GM19438 (cell line): ENCODE results near the gene WDR90.
A peak's percentile ranks its signal among the peaks of the same experiment; 100 is the strongest.

ENCODE experiments used
- ATAC-seq: cut with Tn5 transposase; IDR thresholded peaks from one replicate; pipeline ENCODE4 v1.9.1; 2021; ENCODE audit warnings: low read depth; ENCODE audit not compliant: unreplicated experiment

WDR90 gene

GRCh38 chr16:674214-674881 is 25.2 kb downstream of the WDR90 start:
- no peak for ATAC-seq

- ATAC-seq, result no peak
Observed at GRCh38 chr16:674968-675883, 26.1 kb downstream of the WDR90 start, which contains the start of gene RHBDL1. Gene RHBDL1 (plus strand): TSS chr16:675671. CDS start chr16:675791, 120 bp downstream.

- no peak for ATAC-seq
Observed at GRCh38 chr16:675884-676564, 26.9 kb downstream of the WDR90 start.

GRCh38 chr16:676565-676902 is 27.4 kb downstream of the WDR90 start:
- no peak for ATAC-seq

DNA sequence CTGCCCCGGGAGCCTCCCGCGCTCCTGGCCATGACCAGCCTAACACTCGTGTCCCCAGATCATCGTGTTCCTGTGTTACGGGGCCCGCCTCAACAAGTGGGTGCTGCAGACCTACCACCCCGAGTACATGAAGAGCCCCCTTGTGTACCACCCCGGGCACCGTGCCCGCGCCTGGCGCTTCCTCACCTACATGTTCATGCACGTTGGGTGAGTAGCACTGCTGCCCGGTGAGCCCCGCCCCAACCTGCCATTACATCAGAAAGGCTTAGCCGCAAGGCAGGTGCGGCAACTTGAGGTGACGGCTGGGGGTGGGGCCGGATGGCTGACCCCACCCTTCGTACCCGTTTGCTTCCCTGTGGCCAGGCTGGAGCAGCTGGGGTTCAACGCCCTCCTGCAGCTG is 27.7 kb downstream of the WDR90 start:
- no peak for ATAC-seq

DNA sequence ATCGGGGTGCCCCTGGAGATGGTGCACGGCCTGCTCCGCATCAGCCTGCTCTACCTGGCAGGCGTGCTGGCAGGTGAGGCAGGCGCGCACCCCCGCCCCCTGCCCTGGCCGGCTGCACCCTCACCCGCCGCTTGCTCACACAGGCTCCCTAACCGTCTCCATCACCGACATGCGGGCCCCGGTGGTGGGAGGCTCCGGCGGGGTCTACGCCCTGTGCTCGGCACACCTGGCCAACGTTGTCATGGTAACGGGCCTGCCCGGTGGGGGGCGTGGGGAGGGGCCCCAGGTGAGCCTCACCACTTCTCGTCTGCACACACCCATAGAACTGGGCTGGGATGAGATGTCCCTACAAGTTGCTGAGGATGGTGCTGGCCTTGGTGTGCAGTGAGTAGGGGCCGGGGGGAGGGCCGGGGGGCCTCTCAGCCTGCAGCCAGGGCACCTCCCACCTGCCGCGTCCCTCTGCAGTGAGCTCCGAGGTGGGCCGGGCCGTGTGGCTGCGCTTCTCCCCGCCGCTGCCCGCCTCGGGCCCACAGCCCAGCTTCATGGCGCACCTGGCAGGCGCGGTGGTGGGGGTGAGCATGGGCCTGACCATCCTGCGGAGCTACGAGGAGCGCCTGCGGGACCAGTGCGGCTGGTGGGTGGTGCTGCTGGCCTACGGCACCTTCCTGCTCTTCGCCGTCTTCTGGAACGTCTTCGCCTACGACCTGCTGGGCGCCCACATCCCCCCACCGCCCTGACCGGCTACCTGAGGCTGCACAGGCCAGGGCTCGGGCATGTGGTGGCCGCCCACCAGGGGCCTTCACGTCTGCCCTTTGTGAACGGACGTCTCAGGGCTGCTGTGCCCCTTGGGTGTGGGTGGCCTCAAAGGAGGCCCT is 28.4 kb downstream of the WDR90 start:
- no peak for ATAC-seq

DNA sequence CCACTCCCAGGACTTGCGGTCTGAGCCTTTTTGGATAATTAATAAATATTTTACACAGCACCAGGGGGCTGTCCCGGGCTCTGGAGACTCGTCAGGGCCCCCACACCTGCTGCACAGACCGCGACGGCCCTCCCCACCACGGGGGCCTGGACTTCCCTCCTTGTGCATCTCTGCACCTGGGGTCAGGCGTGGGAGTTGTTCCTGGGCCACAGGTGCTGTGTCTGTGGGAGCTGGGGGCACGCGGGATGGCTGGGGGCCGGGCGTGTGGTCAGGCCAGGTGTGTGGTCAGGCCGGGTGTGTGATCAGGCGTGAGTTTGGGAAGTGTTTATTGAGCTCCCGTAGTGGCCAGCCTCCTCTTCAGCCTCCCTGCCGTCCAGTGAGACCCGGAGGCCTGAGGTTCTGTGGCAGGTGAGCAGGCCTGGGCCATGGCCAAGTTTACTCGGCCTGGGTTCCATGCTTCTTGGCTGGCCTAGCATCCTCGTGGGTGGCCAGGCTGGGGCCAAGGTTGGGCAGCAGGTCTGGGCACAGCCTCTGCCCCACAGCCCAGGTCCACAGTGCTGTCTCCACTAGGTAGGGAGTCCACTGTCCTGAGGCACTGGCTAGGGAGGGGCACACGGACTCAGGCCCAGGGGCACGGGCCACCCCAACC is 29.2 kb downstream of the WDR90 start:
- ATAC-seq, result no peak

DNA sequence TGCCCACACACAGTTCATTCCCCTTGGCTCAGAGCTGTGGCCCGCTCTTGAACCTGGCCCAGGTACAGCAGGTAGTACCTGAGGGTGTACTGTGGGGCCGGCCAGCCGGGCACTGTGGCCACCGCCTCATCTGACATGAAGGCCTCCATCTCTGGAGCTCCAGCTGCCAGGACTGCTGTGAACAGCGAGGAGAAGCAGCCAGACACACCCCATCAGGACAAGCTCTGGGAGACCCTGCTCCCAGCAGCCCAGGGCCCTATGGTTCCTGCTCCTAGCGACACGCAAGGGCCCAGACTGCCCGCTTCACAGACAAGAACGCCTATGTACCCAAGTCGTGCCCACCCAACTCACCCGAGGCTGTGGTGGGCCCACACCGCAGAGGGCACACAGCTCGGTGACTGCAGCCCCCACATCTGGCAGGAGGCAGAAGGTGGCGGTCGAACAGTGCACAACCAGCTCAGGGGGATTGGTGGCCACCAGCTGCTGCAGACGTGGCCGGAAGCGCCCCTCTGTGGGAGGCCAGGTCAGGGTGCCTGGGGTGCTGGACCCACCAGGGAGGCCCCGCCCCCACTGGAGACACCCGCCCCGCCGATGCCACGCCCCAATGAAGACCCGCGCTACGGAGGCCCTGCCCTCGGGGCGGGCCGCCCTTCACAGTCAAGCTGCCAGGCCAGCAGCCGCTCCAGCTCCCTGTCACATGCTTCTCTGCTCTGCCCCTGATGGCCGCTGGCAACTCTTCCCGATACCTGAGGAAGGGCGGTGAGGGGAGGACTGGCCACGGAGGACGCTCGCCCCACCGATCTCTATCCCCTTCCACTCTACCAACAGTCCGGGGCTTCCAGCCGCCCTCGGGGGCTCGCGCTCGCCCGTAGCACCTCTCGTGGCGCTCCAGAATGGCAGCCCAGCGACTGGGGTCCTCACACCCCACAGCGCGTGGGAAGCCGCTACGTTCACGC is 30.0 kb downstream of the WDR90 start:
- no peak for ATAC-seq

GRCh38 chr16:679814-680624 is 30.9 kb downstream of the WDR90 start, which contains the start of gene STUB1:
Gene STUB1 (plus strand): TSS chr16:680410. CDS start chr16:680526, 116 bp downstream.
- ATAC-seq, result peak; percentile 37

GRCh38 chr16:680625-680945 is 31.4 kb downstream of the WDR90 start:
- no peak for ATAC-seq

DNA sequence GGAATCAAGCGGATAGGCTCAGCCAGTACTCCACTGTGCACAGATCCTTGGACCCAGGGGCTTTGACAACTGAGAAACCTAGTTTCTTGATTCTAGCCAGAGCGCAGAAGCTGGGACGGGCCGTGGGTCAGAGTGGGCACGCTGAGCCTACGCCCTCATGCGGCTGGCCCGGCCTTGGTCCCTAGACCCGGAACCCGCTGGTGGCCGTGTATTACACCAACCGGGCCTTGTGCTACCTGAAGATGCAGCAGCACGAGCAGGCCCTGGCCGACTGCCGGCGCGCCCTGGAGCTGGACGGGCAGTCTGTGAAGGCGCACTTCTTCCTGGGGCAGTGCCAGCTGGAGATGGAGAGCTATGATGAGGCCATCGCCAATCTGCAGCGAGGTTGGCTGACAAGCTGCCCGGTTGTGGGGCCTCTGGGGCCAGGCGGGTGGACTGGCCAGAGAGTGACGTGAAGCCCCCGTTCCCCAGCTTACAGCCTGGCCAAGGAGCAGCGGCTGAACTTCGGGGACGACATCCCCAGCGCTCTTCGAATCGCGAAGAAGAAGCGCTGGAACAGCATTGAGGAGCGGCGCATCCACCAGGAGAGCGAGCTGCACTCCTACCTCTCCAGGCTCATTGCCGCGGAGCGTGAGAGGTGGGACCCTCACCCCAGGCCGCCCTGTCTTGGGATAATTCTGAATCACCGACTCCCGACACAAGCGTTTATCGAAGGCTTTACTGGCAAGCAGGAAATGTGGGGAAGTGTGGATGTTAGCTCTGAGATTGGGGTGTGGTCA is 32.0 kb downstream of the WDR90 start:
- ATAC-seq, result no peak

GRCh38 chr16:681746-682427 is 32.7 kb downstream of the WDR90 start:
- no peak for ATAC-seq

- no peak for ATAC-seq
Observed at GRCh38 chr16:682493-683395, 33.6 kb downstream of the WDR90 start.

DNA sequence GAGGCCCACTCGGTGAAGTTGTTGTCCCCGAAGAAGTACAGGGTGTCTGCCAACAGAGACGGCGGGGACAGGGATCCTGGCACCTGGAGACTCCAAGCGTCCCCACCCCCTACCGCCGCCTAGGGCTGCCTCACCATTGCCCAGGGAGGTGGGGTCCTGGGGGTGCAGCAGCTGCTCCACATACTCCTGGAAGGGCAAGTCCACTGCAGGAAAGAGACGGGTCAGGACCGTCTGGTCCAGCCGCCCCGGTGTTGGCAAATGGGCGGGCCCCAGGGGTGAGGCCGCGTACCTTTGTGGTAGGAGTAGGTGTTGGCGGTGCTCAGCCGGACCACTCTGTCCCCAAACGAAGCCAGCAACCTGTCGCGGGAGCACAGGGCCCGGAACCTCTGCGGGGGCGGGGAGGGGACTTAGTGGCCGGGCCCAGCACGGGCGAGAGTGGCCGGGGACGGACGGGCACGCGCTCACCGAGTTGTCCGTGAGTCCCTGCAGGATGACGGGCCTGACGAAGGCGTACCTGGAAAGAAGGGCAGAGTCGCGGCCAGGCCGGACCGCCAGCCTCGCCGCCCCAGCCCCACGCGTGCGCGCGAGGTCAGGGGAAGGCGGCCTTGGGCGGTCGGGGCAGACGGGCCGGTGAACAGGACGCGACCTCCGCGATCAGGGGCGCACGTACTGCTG is 34.4 kb downstream of the WDR90 start:
- ATAC-seq, result no peak
